Fibroblast of pulmonary artery (primary cell): ENCODE data around the gene LTBP1.
A peak's percentile ranks its signal among the peaks of the same experiment; 100 is the strongest.

Experiments
- DNase-seq: peaks from one replicate; pipeline ENCODE4 v3.0.0-alpha.2; 2010; ENCODE audit warnings: low read depth
- H3K4me3 ChIP-seq: replicated peaks from 2 replicates; pipeline ENCODE4 v1.5.1; 2011; ENCODE audit warnings: low read depth, mild to moderate bottlenecking, control low read depth, low read length, moderate library complexity
- CTCF ChIP-seq: IDR thresholded peaks from 2 replicates; pipeline ENCODE4 v1.5.1; 2011; ENCODE audit warnings: mild to moderate bottlenecking, control low read depth, low read length, inconsistent platforms; ENCODE audit errors: missing control alignments

The LTBP1 gene

GRCh38 chr2:33111002-33111446, 164.3 kb downstream of the LTBP1 start:
- DNase-seq, result peak; percentile 66
- TF ChIP-seq CTCF, result no peak
- no peak overlapping the region for H3K4me3 ChIP-seq

- no peak for DNase-seq
- TF ChIP-seq CTCF, result no peak
- H3K4me3 ChIP-seq, result no peak overlapping the region
Measured at GRCh38 chr2:33115196-33115595, 168.4 kb downstream of the LTBP1 start.

- no peak overlapping the region for H3K4me3 ChIP-seq
- no peak for TF ChIP-seq CTCF
- no peak for DNase-seq
Measured at GRCh38 chr2:33115728-33116127, 169.0 kb downstream of the LTBP1 start.

DNA sequence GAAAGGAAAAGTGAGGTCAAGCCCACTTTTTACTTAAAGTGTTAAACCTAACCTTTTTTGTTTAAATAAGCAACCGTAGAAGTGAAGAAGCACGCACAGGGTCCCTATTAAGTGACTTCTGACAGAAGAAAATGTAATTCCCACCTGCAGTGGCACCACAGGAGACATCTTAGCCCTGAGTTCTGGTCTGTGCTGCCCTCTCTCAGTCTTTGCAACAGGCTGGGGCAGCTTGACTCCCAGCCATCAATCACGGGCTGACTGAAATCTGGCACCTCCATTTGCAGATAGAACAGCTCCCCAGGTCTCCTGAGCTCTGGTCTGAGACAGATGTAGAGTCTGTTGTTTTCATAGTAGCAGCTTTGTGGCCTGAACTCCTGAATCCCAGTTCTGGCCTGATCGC, 170.0 kb downstream of the LTBP1 start:
- no peak for TF ChIP-seq CTCF
- no peak for DNase-seq
- H3K4me3 ChIP-seq, result no peak overlapping the region

DNA sequence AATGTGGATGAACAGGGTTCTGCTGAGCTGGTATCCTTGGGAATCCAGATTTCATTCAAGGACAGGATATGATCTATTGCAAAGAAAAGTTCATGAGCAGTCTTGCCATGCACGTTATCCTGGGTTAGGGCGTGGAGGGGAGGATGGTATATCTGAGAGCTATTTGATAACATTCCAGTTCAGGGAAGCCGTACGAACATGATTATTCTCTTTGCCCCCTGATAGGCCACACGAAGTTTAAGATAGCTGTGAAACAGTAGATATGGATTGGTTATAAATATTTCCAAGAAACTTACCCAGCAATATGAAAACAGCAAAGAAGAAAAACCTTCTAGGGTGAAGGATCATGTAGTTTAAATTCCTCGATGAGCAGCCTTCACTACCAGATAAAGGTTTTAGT, 171.9 kb downstream of the LTBP1 start:
- no peak for DNase-seq
- TF ChIP-seq CTCF, result no peak
- H3K4me3 ChIP-seq, result no peak overlapping the region

GRCh38 chr2:33121416-33121815, 174.7 kb downstream of the LTBP1 start:
- TF ChIP-seq CTCF, result no peak
- no peak overlapping the region for H3K4me3 ChIP-seq
- DNase-seq, result no peak

DNA sequence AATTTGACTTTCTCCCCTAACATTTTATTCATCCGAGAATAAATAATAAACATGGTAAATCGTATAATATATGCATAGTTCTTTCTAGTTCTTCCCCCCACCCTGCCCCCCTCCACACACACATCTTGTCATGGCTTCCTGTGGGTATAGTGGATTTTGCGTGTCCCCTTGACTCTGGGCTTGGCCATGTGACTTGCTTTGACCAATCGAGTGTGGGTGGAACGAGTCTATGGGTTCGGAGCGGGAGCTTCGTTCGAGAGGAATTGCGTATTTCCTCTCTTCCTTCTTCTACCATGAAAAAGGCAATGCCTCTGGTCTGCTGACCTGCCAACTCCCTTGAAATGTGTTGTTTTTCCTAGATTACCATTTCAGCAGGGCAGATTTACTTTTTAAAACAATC, 175.2 kb downstream of the LTBP1 start:
- no peak overlapping the region for H3K4me3 ChIP-seq

More for the DNA sequence above, 175.2 kb downstream of the LTBP1 start:
- no peak for TF ChIP-seq CTCF
- no peak for DNase-seq
